Keratinocyte (primary cell): ENCODE measurements around the gene IFIT3. TPM values are rescaled to one million over a fixed set of nuclear protein-coding genes. Genes with fewer than 3 reads are reported as not detected.

Experiments
- DNase-seq: peaks from one replicate; pipeline ENCODE4 v3.0.0-alpha.2; 2011; ENCODE audit warnings: low read depth, missing footprints, low spot score
- FAIRE-seq: peaks from 2 replicates; lab custom pipeline; 2011; peaks lifted over from hg19 to GRCh38; lab: Jason Lieb, UNC
- H2AFZ ChIP-seq: 2 replicates; pipeline ENCODE4 v1.6.0; 2012; ENCODE audit warnings: low read length, control low read depth, inconsistent platforms; ENCODE audit not compliant: control insufficient read depth
- H3K27ac ChIP-seq: 2 replicates; pipeline ENCODE4 v1.5.1; 2011; ENCODE audit warnings: low read length; ENCODE audit not compliant: control insufficient read depth, insufficient read depth
- H3K27me3 ChIP-seq: 3 replicates; pipeline ENCODE4 v1.6.0; 2011; ENCODE audit warnings: low read length; ENCODE audit not compliant: control insufficient read depth, insufficient read depth; ENCODE audit errors: extremely low read depth
- H3K36me3 ChIP-seq, 2 experiments: 2 replicates in 1 of 2; 3 replicates in 1 of 2; pipeline ENCODE4 v1.5.1; 2011; ENCODE audit warnings: low read length in 2 of 2, mild to moderate bottlenecking in 1 of 2; ENCODE audit not compliant: control insufficient read depth in 2 of 2, insufficient read depth in 2 of 2; ENCODE audit errors: extremely low read depth in 1 of 2
- H3K4me1 ChIP-seq: 3 replicates; pipeline ENCODE4 v1.5.1; 2011; ENCODE audit warnings: low read length; ENCODE audit not compliant: control insufficient read depth, insufficient read depth; ENCODE audit errors: extremely low read depth
- H3K4me2 ChIP-seq: 3 replicates; pipeline ENCODE4 v1.6.0; 2011; ENCODE audit warnings: low read depth, low read length; ENCODE audit not compliant: control insufficient read depth, insufficient read depth; ENCODE audit errors: extremely low read depth
- H3K4me3 ChIP-seq, 3 experiments: fragments of 200-600 bp in 1 of 3; sonication (generic) in 1 of 3; 2 replicates in 2 of 3; 3 replicates in 1 of 3; pipeline ENCODE4 v1.5.1; 2011 to 2016; ENCODE audit warnings: low read length in 3 of 3, mild to moderate bottlenecking in 3 of 3, control low read depth in 2 of 3, inconsistent platforms in 1 of 3, low read depth in 1 of 3, mixed read lengths in 1 of 3, mixed run types in 1 of 3, moderate library complexity in 1 of 3; ENCODE audit not compliant: control insufficient read depth in 2 of 3, insufficient read depth in 2 of 3; ENCODE audit errors: extremely low read depth in 1 of 3
- H3K79me2 ChIP-seq: 2 replicates; pipeline ENCODE4 v1.6.0; 2012; ENCODE audit warnings: low read length; ENCODE audit not compliant: control insufficient read depth, insufficient read depth
- H3K9ac ChIP-seq: 3 replicates; pipeline ENCODE4 v1.6.0; 2011; ENCODE audit warnings: low read length; ENCODE audit not compliant: control insufficient read depth, insufficient read depth; ENCODE audit errors: extremely low read depth
- H3K9me1 ChIP-seq: 3 replicates; pipeline ENCODE4 v1.6.0; 2011; ENCODE audit warnings: low read length; ENCODE audit not compliant: control insufficient read depth, insufficient read depth; ENCODE audit errors: extremely low read depth
- H3K9me3 ChIP-seq: 2 replicates; pipeline ENCODE4 v1.5.1; 2012; ENCODE audit warnings: low read depth, low read length; ENCODE audit not compliant: control insufficient read depth
- H4K20me1 ChIP-seq: 3 replicates; pipeline ENCODE4 v1.6.0; 2011; ENCODE audit warnings: low read length; ENCODE audit not compliant: control insufficient read depth, insufficient read depth; ENCODE audit errors: extremely low read depth
- EZH2 ChIP-seq: IDR thresholded peaks from one replicate; pipeline ENCODE4 v1.6.1; 2012; ENCODE audit warnings: inconsistent platforms, mild to moderate bottlenecking, low read length, moderate library complexity
- dilution Hi-C: fragments of 300-500 bp; cut with MboI; formaldehyde crosslinking; loops from one replicate; pipeline ENCODE4 v1.7.0; 2020; ENCODE audit warnings: low sequenced_read_pairs; ENCODE audit not compliant: extremely low pct_ligation_motif_present
- polyA plus RNA-seq, 5 experiments: library from polyadenylated mRNA; depleted of rRNA in 3 of 5; stranded (reverse) in 3 of 5; stranded (forward) in 1 of 5; unstranded in 1 of 5; fragments of >200 nt; gene quantifications; 1 replicate in 1 of 5; 2 replicates in 3 of 5; 3 replicates in 1 of 5; pipeline versions ENCODE4 v1.2.1 to v1.2.3, GENCODE V29; 2011 to 2012; ENCODE audit warnings: missing spikeins in 2 of 5, low read depth in 1 of 5, low replicate concordance in 1 of 5
- TF ChIP-seq, protein P1 (sequence below), 3 experiments: IDR thresholded peaks in 1 of 3; conservative IDR thresholded peaks in 1 of 3; optimal IDR thresholded peaks in 1 of 3; 2 replicates in 2 of 3; 3 replicates in 1 of 3; pipeline versions ENCODE3 to v1.5.1; 2011; ENCODE audit warnings: low read length in 3 of 3, mild to moderate bottlenecking in 3 of 3, moderate library complexity in 2 of 3, control low read depth in 1 of 3, inconsistent platforms in 1 of 3; ENCODE audit not compliant: insufficient read depth in 2 of 3; ENCODE audit errors: extremely low read depth in 1 of 3

IFIT3 gene
- polyA plus RNA-seq, 1 donor (not counting 4 experiments of a cell fraction or from before 2014, with no cell fraction given), result 42.6 TPM

DNA sequence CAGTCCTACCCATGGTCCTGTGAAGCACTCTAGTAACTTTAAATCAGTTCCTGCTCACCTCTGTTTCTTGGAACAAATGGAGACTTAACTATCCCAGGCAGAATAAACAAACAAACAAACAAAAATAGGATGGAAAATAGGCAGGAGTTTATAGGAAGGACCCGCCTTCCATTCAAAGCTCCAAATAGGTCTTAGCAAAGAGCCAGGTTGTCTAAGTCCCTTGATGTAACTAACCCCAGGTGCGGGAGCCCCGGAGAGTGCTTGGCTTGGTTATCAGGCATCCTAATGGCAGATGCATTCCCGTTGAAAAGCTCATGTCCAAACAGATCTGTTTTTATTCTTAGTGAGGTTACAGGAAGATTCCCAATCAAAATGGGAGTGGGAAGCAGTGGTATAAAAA is 23.8 kb upstream of the IFIT3 start:
- FAIRE-seq (no peak), DNase-seq (no peak)
- Histone ChIP-seq H3K79me2 (no peaks in the 10 kb centered on the region), H3K4me3 (no peak overlapping the region), H4K20me1 (no peaks in the 10 kb centered on the region), H2AFZ (no peak overlapping the region), H3K27ac (no peak overlapping the region), H3K9me1 (no peaks in the 10 kb centered on the region), H3K4me1 (peaks cover 18% of the 10 kb centered on the region), H3K9me3 (no peaks in the 10 kb centered on the region), H3K36me3 (peaks cover 0 to 3% of the 10 kb centered on the region in 2 experiments), H3K4me2 (no peak overlapping the region), H3K9ac (no peak overlapping the region), H3K27me3 (no peaks in the 10 kb centered on the region)
- dilution Hi-C loops, result no loop called here
- no peak for TF ChIP-seq EZH2
- TF ChIP-seq, protein P1, sequence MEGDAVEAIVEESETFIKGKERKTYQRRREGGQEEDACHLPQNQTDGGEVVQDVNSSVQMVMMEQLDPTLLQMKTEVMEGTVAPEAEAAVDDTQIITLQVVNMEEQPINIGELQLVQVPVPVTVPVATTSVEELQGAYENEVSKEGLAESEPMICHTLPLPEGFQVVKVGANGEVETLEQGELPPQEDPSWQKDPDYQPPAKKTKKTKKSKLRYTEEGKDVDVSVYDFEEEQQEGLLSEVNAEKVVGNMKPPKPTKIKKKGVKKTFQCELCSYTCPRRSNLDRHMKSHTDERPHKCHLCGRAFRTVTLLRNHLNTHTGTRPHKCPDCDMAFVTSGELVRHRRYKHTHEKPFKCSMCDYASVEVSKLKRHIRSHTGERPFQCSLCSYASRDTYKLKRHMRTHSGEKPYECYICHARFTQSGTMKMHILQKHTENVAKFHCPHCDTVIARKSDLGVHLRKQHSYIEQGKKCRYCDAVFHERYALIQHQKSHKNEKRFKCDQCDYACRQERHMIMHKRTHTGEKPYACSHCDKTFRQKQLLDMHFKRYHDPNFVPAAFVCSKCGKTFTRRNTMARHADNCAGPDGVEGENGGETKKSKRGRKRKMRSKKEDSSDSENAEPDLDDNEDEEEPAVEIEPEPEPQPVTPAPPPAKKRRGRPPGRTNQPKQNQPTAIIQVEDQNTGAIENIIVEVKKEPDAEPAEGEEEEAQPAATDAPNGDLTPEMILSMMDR (optimal IDR thresholded peaks at IDR 0.05 in 1 of 3, IDR thresholded peaks at IDR 0.05 in 1 of 3, conservative IDR thresholded peaks at IDR 0.05 in 1 of 3; ENCODE audit: extremely low read depth in 1 of 3, insufficient read depth in 2 of 3, low read length in 3 of 3), result no peak

DNA sequence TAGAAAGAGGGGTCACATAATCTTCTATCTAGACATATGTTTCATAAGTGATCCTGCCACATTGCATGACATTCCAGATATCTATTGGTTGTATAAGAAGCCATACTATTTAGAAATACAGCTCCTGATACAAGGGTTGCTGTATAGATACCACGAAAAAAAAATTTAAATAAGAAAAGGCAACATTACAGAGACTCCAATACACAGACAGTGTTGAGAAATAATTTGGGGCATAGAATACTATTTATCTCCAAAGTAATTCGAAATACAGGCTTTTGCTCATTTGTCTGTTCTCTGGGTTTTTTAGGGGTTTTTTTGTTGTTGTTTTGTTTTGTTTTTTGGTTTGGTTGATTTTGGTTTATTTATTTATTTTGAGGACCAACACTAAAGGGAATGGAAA is 23.4 kb upstream of the IFIT3 start:
- no peaks in the 10 kb centered on the region for H3K27me3 ChIP-seq
- no peak overlapping the region for H3K9ac ChIP-seq
- H3K9me1 ChIP-seq, result no peaks in the 10 kb centered on the region
- H3K4me3 ChIP-seq, result no peak overlapping the region
- no peak overlapping the region for H3K4me2 ChIP-seq
- peaks cover 18% of the 10 kb centered on the region for H3K4me1 ChIP-seq
- no peak overlapping the region for H3K27ac ChIP-seq
- no peak overlapping the region for H2AFZ ChIP-seq
- dilution Hi-C loops, result no loop called here
- TF ChIP-seq, protein P1 (optimal IDR thresholded peaks at IDR 0.05 in 1 of 3, IDR thresholded peaks at IDR 0.05 in 1 of 3, conservative IDR thresholded peaks at IDR 0.05 in 1 of 3; ENCODE audit: extremely low read depth in 1 of 3, insufficient read depth in 2 of 3, low read length in 3 of 3), result no peak
- no peak for TF ChIP-seq EZH2
- no peak for DNase-seq
- no peaks in the 10 kb centered on the region for H4K20me1 ChIP-seq
- H3K79me2 ChIP-seq, result no peaks in the 10 kb centered on the region
- no peaks in the 10 kb centered on the region for H3K9me3 ChIP-seq
- peaks cover 0 to 3% of the 10 kb centered on the region in 2 experiments for H3K36me3 ChIP-seq
- no peak for FAIRE-seq
